Measurements from ENCODE around the gene SP6. TPM values are rescaled to one million over a fixed set of nuclear protein-coding genes. Genes with fewer than 3 reads are reported as not detected.

SP6 gene
- total RNA-seq, result 0.05 TPM in 2 replicates

- peak; percentile 86 for DNase-seq
- peaks cover 27% of the 10 kb centered on the region for H3K4me1 Mint-ChIP-seq
- no peak within 1 kb of the TSS for H3K27ac Mint-ChIP-seq
- H3K4me3 Mint-ChIP-seq, result peak within 1 kb of the TSS; percentile 64
- no peaks in the 10 kb centered on the region for H3K36me3 Mint-ChIP-seq (ENCODE audit: low read depth)
- peaks cover 84% of the 10 kb centered on the region for H3K27me3 Mint-ChIP-seq
- no peaks in the 10 kb centered on the region for H3K9me3 Mint-ChIP-seq
- intact Hi-C loops (cut with micrococcal nuclease), result no loop called here
Measured at GRCh38 chr17:47850692-47851573, at the start of gene SP6. Gene SP6, minus strand, starts transcription at chr17:47851163. Its CDS starts 2,734 bp downstream, at chr17:47848429.

- H3K27ac Mint-ChIP-seq, result no peak overlapping the region
- intact Hi-C loops (cut with micrococcal nuclease), result no loop called here
- no peaks in the 10 kb centered on the region for H3K9me3 Mint-ChIP-seq
- no peak for DNase-seq
- H3K36me3 Mint-ChIP-seq (ENCODE audit: low read depth), result peaks cover 25% of the 10 kb centered on the region
- peaks cover 33% of the 10 kb centered on the region for H3K4me1 Mint-ChIP-seq
- no peak overlapping the region for H3K4me3 Mint-ChIP-seq
- H3K27me3 Mint-ChIP-seq, result no peaks in the 10 kb centered on the region
Measured at GRCh38 chr17:47899643-47900042, 48.7 kb upstream of the SP6 start.

- no peaks in the 10 kb centered on the region for H3K9me3 Mint-ChIP-seq
- no peak overlapping the region for H3K27ac Mint-ChIP-seq
- no peak for DNase-seq
- H3K4me1 Mint-ChIP-seq, result peaks cover 42% of the 10 kb centered on the region
- intact Hi-C loops (cut with micrococcal nuclease), result no loop called here
- peaks cover 22% of the 10 kb centered on the region for H3K36me3 Mint-ChIP-seq (ENCODE audit: low read depth)
- H3K27me3 Mint-ChIP-seq, result no peaks in the 10 kb centered on the region
- no peak overlapping the region for H3K4me3 Mint-ChIP-seq
Measured at GRCh38 chr17:47898241-47898640, 47.3 kb upstream of the SP6 start.

DNA sequence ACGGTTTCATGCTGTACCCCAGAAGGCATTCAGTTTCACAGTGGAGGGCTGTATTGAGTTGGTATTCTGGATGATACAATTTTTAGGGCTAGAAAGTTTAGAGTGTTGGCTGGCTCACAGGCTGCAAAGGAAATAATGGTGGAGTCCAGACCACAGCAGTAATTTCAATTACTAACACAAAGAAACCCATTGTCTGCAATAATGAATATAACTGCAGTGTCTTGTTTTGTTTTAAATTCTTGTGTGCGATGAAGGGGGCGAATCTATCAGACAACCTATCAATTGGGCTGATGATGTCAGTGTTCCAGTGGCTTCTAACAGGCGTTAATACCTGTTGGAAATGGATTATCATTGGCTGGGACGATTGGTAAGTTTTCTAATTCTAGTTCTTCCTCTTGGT lies 46.6 kb upstream of the SP6 start:
- Mint-ChIP-seq H3K27ac (peak overlapping the region; percentile 25), H3K9me3 (no peaks in the 10 kb centered on the region), H3K36me3 (ENCODE audit: low read depth) (peaks cover 22% of the 10 kb centered on the region), H3K4me3 (peak overlapping the region; percentile 87), H3K4me1 (peaks cover 42% of the 10 kb centered on the region), H3K27me3 (no peaks in the 10 kb centered on the region)
- intact Hi-C loops (cut with micrococcal nuclease), result no loop called here
- no peak for DNase-seq

DNA sequence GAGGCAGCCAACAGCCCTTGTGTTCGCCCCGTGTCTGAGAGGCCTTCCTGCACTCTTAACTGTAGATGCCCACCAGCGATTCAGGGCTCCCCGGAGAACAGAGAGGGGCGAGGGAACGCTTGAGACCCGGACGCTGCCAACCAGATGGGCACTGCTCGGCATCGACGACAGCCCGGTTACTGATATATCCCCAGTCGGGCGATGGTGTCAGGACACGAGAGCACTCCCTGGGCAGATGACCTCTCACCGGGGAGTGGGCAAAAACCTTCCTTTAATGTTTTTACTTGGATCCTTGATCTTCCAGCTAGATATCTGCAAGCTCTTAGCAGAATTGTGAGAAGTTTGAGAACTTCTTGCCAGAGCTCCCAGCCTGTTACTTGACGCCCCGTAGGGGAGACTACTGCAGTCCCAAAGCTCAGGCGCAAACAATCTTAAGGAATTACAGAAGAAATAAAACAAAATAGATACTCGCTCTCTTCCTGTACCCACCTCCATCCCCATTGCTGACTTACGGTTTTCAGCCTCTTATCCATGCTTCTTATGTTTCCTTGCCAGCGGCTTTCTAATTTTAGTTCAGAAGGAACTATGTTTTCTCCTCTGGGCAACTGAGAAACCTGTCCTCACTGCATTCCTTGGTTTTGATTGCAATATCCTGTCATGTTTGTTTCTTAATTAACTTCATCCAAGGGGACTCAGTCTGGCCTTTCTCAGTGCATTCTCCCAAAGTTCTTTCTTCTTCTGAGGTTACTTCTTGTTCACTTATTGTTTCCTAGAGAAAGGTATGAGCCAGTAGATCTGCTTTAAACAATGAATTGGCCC lies 45.9 kb upstream of the SP6 start:
- peaks cover 17% of the 10 kb centered on the region for H3K36me3 Mint-ChIP-seq (ENCODE audit: low read depth)
- H3K27me3 Mint-ChIP-seq, result no peaks in the 10 kb centered on the region
- H3K4me3 Mint-ChIP-seq, result peak overlapping the region; percentile 87
- no peak for DNase-seq
- H3K9me3 Mint-ChIP-seq, result no peaks in the 10 kb centered on the region
- peaks cover 35% of the 10 kb centered on the region for H3K4me1 Mint-ChIP-seq
- H3K27ac Mint-ChIP-seq, result peak overlapping the region; percentile 96
- intact Hi-C loops (cut with micrococcal nuclease), result no loop called here

DNA sequence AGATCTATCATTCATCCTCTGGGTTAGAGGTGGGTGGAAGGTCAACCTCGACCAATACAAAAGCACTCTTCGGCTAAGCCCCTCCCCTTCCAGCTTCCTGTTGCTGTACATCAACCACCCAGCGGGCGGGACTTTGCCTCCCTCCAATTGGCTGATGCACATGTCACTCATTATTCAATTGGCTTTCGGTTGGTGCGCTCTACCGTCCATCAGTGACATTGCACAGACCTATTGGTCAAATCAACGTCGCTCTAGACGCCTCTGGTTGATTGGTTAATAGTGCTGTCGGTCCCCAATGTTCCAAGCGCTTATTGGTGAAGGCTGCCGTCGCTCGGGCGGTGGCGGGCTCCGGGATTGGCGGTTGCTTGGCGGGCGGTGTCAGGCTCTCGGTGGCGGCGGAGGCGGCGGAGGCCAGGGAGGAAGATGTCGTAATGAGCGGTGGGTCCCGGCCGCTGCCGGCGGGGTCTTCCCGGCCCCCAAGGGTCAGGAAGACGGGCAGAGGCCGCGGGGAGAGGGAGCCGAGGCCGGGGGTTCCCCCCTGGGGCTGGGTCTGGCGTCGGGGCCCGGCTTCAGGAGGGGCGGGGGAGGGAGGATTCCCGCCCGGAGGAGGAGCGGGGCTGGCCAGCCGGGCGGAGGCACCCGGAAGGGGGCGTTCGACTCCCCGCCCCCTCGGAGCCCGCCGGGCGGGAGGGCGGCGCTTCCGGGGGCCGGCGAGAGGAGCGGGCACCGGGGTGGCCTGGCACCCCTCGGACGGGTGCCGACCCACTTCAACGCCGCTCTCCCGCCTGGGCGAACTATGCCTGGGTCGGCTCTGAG lies 45.1 kb upstream of the SP6 start, which contains the start of gene SP2:
Gene SP2 (plus strand): TSS at position 381 of the 816 bp plus-strand sequence. CDS start 51 bp downstream, at position 432.
- intact Hi-C loops (cut with micrococcal nuclease), result loop anchor here (1.0 to 2.0 kb wide), 3 partner anchors 45 to 74 kb away; partner anchors contain the start of genes LRRC46, MRPL10 and PNPO
- H3K27ac Mint-ChIP-seq, result peak within 1 kb of the TSS; percentile 99
- H3K36me3 Mint-ChIP-seq (ENCODE audit: low read depth), result peaks cover 17% of the 10 kb centered on the region
- H3K9me3 Mint-ChIP-seq, result no peaks in the 10 kb centered on the region
- H3K27me3 Mint-ChIP-seq, result no peaks in the 10 kb centered on the region
- peak; percentile 100 for DNase-seq
- peaks cover 41% of the 10 kb centered on the region for H3K4me1 Mint-ChIP-seq
- peak within 1 kb of the TSS; percentile 97 for H3K4me3 Mint-ChIP-seq

- Mint-ChIP-seq H3K4me1 (peaks cover 41% of the 10 kb centered on the region), H3K27me3 (no peaks in the 10 kb centered on the region), H3K4me3 (peak overlapping the region; percentile 97), H3K36me3 (ENCODE audit: low read depth) (peaks cover 15% of the 10 kb centered on the region), H3K9me3 (no peaks in the 10 kb centered on the region), H3K27ac (peak overlapping the region; percentile 99)
- no peak for DNase-seq
- intact Hi-C loops (cut with micrococcal nuclease), result loop anchor here (1.0 to 2.0 kb wide), 3 partner anchors 45 to 75 kb away; partner anchors contain the start of genes LRRC46, MRPL10 and PNPO
Measured at GRCh38 chr17:47895347-47895855, 44.4 kb upstream of the SP6 start.

- H3K27me3 Mint-ChIP-seq, result no peaks in the 10 kb centered on the region
- H3K27ac Mint-ChIP-seq, result peak overlapping the region; percentile 99
- H3K9me3 Mint-ChIP-seq, result no peaks in the 10 kb centered on the region
- H3K36me3 Mint-ChIP-seq (ENCODE audit: low read depth), result peaks cover 13% of the 10 kb centered on the region
- H3K4me1 Mint-ChIP-seq, result peaks cover 37% of the 10 kb centered on the region
- intact Hi-C loops (cut with micrococcal nuclease), result loop anchor here (1.0 to 2.0 kb wide), 3 partner anchors 46 to 76 kb away; partner anchors contain the start of genes LRRC46, MRPL10 and PNPO
- peak overlapping the region; percentile 97 for H3K4me3 Mint-ChIP-seq
- no peak for DNase-seq
Measured at GRCh38 chr17:47894498-47895346, 43.8 kb upstream of the SP6 start.

- H3K4me3 Mint-ChIP-seq, result no peak overlapping the region
- H3K27ac Mint-ChIP-seq, result peak overlapping the region; percentile 42
- intact Hi-C loops (cut with micrococcal nuclease), result no loop called here
- H3K36me3 Mint-ChIP-seq (ENCODE audit: low read depth), result peaks cover 2% of the 10 kb centered on the region
- DNase-seq, result peak; percentile 64
- H3K4me1 Mint-ChIP-seq, result peaks cover 21% of the 10 kb centered on the region
- no peaks in the 10 kb centered on the region for H3K9me3 Mint-ChIP-seq
- no peaks in the 10 kb centered on the region for H3K27me3 Mint-ChIP-seq
Measured at GRCh38 chr17:47891545-47892088, 40.7 kb upstream of the SP6 start.

- Mint-ChIP-seq H3K27me3 (no peaks in the 10 kb centered on the region), H3K9me3 (no peaks in the 10 kb centered on the region), H3K36me3 (ENCODE audit: low read depth) (no peaks in the 10 kb centered on the region), H3K4me3 (no peak overlapping the region), H3K4me1 (peaks cover 18% of the 10 kb centered on the region), H3K27ac (no peak overlapping the region)
- peak; percentile 96 for DNase-seq
- intact Hi-C loops (cut with micrococcal nuclease), result loop anchor here (1.0 kb wide), 2 partner anchors 49 to 114 kb away; partner anchors contain the start of gene SCRN2
Measured at GRCh38 chr17:47889734-47890529, 39.0 kb upstream of the SP6 start.

DNA sequence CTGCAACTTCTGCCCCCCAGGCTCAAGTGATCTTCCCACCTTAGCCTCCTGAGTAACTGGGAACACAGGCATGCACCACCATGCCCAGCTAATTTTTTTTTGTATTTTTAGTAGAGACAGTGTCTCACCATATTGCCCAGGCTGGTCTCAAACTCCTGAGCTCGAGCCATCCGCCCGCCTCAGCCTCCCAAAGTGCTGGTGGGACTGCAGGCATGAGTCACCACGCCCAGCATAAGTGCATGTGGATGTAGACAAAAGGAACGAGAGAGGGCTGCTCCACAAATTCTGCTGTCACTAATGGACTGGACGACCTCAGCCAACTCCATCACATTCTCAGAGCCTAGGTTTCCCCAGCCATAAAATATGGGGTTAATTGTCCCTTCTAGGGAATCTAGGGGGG lies 37.3 kb upstream of the SP6 start:
- intact Hi-C loops (cut with micrococcal nuclease), result no loop called here
- DNase-seq, result no peak
- no peaks in the 10 kb centered on the region for H3K36me3 Mint-ChIP-seq (ENCODE audit: low read depth)
- peaks cover 11% of the 10 kb centered on the region for H3K4me1 Mint-ChIP-seq
- H3K9me3 Mint-ChIP-seq, result no peaks in the 10 kb centered on the region
- H3K27ac Mint-ChIP-seq, result no peak overlapping the region
- no peaks in the 10 kb centered on the region for H3K27me3 Mint-ChIP-seq
- H3K4me3 Mint-ChIP-seq, result no peak overlapping the region
